ENCODE results near the gene WSCD2. TPM values are rescaled to one million over a fixed set of nuclear protein-coding genes. Genes with fewer than 3 reads are reported as not detected.

WSCD2 gene
- total and polyA plus RNA-seq, 2 donors (not counting 1 experiment from before 2014, with no cell fraction given): 1.1 to 5.9 TPM

DNA sequence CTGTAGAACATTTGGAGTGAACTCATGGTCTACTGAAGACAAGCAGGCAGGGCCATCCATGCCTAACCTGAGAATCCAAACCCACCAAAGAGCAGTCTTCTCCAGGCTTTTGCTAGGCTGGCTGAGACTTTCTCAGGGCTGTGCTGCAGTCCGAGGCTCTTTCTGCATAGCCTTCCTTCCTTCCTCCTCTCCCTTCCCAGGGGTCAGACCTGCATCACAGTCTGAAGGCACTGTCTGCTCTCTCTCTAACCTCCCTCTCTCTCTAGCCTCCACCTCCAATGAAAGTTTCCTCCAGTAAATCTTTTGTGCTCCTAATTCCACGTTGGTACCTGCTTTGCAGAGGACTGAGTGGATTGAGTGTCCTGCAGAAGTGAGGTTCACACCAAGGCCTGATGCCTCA, 6.4 kb upstream of the WSCD2 start:
- ChIA-PET CTCF (no interaction called here), POLR2A (no interaction called here)
- no peak for TF ChIP-seq EZH2 (IDR thresholded peaks at IDR 0.05; ENCODE audit: borderline replicate concordance, insufficient read depth, low read depth, low read length, poor library complexity, severe bottlenecking)
- TF ChIP-seq, protein P1, sequence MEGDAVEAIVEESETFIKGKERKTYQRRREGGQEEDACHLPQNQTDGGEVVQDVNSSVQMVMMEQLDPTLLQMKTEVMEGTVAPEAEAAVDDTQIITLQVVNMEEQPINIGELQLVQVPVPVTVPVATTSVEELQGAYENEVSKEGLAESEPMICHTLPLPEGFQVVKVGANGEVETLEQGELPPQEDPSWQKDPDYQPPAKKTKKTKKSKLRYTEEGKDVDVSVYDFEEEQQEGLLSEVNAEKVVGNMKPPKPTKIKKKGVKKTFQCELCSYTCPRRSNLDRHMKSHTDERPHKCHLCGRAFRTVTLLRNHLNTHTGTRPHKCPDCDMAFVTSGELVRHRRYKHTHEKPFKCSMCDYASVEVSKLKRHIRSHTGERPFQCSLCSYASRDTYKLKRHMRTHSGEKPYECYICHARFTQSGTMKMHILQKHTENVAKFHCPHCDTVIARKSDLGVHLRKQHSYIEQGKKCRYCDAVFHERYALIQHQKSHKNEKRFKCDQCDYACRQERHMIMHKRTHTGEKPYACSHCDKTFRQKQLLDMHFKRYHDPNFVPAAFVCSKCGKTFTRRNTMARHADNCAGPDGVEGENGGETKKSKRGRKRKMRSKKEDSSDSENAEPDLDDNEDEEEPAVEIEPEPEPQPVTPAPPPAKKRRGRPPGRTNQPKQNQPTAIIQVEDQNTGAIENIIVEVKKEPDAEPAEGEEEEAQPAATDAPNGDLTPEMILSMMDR (IDR thresholded peaks at IDR 0.05): no peak
- Histone ChIP-seq H3K4me2 (replicated peaks; ENCODE audit: low read depth, low read length, poor library complexity, severe bottlenecking) (no peak overlapping the region), H3K9me3 (ENCODE audit: control extremely low read depth in 1 of 3, control insufficient read depth in 2 of 3, insufficient read depth in 1 of 3, low read length in 2 of 3) (peaks cover 0 to 9% (median 0%) of the 10 kb centered on the region in 3 donors), H2AFZ (ENCODE audit: insufficient read depth, low read depth, low read length, poor library complexity, severe bottlenecking) (no peak overlapping the region), H3K27ac (ENCODE audit: low read length in 2 of 2) (no peak overlapping the region), H3K36me3 (replicated peaks in 1 of 2; ENCODE audit: control extremely low read depth in 1 of 2, control insufficient read depth in 1 of 2, extremely low read depth in 1 of 2, insufficient read depth in 2 of 2, low read length in 1 of 2) (no peaks in the 10 kb centered on the region), H3K79me2 (ENCODE audit: control insufficient read depth, insufficient read depth, low read length) (no peaks in the 10 kb centered on the region), H3K4me3 (ENCODE audit: control extremely low read depth in 1 of 5, extremely low read depth in 1 of 5, insufficient read depth in 1 of 5, low read depth in 2 of 5, low read length in 4 of 5) (no peak overlapping the region), H4K20me1 (ENCODE audit: control insufficient read depth, insufficient read depth, low read length, poor library complexity, severe bottlenecking) (no peaks in the 10 kb centered on the region), H3K27me3 (replicated peaks in 1 of 4; ENCODE audit: control extremely low read depth in 1 of 4, control insufficient read depth in 3 of 4, insufficient read depth in 4 of 4, low read length in 3 of 4) (peaks cover 0 to 18% (median 8%) of the 10 kb centered on the region in 4 experiments), H3K4me1 (ENCODE audit: control insufficient read depth in 2 of 2, insufficient read depth in 2 of 2, low read length in 2 of 2) (peaks cover 8 to 31% of the 10 kb centered on the region in 2 donors), H3K9ac (ENCODE audit: low read length) (no peak overlapping the region)
- WGBS (ENCODE audit: insufficient coverage): 92% methylated on average over 1 of the region's 2 CpGs
- Mint-ChIP-seq H3K4me1 (peaks cover 28% of the 10 kb centered on the region), H3K4me3 (no peak overlapping the region), H3K9me3 (ENCODE audit: insufficient read depth) (no peaks in the 10 kb centered on the region), H3K27ac (no peak overlapping the region), H3K27me3 (peaks cover 19% of the 10 kb centered on the region)
- intact Hi-C loops (cut with micrococcal nuclease): no loop called here
- DNase-seq (no peak), ATAC-seq (ENCODE audit: low read depth) (no peak)

GRCh38 chr12:108123402-108123801, 5.7 kb upstream of the WSCD2 start:
- H3K4me1 Mint-ChIP-seq: peaks cover 21% of the 10 kb centered on the region
- Histone ChIP-seq H3K36me3 (replicated peaks in 1 of 2; ENCODE audit: control extremely low read depth in 1 of 2, control insufficient read depth in 1 of 2, extremely low read depth in 1 of 2, insufficient read depth in 2 of 2, low read length in 1 of 2) (no peaks in the 10 kb centered on the region), H3K4me2 (replicated peaks; ENCODE audit: low read depth, low read length, poor library complexity, severe bottlenecking) (no peak overlapping the region), H4K20me1 (ENCODE audit: control insufficient read depth, insufficient read depth, low read length, poor library complexity, severe bottlenecking) (no peaks in the 10 kb centered on the region), H3K4me1 (ENCODE audit: control insufficient read depth in 2 of 2, insufficient read depth in 2 of 2, low read length in 2 of 2) (peaks cover 9 to 24% of the 10 kb centered on the region in 2 donors), H3K4me3 (ENCODE audit: control extremely low read depth in 1 of 5, extremely low read depth in 1 of 5, insufficient read depth in 1 of 5, low read depth in 2 of 5, low read length in 4 of 5) (no peak overlapping the region), H3K9ac (ENCODE audit: low read length) (no peak overlapping the region), H3K27ac (ENCODE audit: low read length in 2 of 2) (no peak overlapping the region), H3K27me3 (replicated peaks in 1 of 4; ENCODE audit: control extremely low read depth in 1 of 4, control insufficient read depth in 3 of 4, insufficient read depth in 4 of 4, low read length in 3 of 4) (peaks cover 0 to 23% (median 11%) of the 10 kb centered on the region in 4 experiments), H3K9me3 (ENCODE audit: control extremely low read depth in 1 of 3, control insufficient read depth in 2 of 3, insufficient read depth in 1 of 3, low read length in 2 of 3) (peaks cover 0 to 9% (median 0%) of the 10 kb centered on the region in 3 donors), H2AFZ (ENCODE audit: insufficient read depth, low read depth, low read length, poor library complexity, severe bottlenecking) (no peak overlapping the region), H3K79me2 (ENCODE audit: control insufficient read depth, insufficient read depth, low read length) (no peaks in the 10 kb centered on the region)
- no peak overlapping the region for H3K4me3 Mint-ChIP-seq
- H3K27ac Mint-ChIP-seq: no peak overlapping the region
- H3K9me3 Mint-ChIP-seq (ENCODE audit: insufficient read depth): no peaks in the 10 kb centered on the region
- peaks cover 25% of the 10 kb centered on the region for H3K27me3 Mint-ChIP-seq
- no peak for TF ChIP-seq EZH2 (IDR thresholded peaks at IDR 0.05; ENCODE audit: borderline replicate concordance, insufficient read depth, low read depth, low read length, poor library complexity, severe bottlenecking)
- TF ChIP-seq, protein P1 (IDR thresholded peaks at IDR 0.05): no peak
- ATAC-seq (ENCODE audit: low read depth) (no peak), DNase-seq (no peak)
- intact Hi-C loops (cut with micrococcal nuclease): no loop called here
- ChIA-PET CTCF (no interaction called here), POLR2A (no interaction called here)
- 87% methylated on average over 5 of the region's 6 CpGs for WGBS (ENCODE audit: insufficient coverage)
